Embryonic facial prominence (tissue), 1 donor: ENCODE measurements around the gene CRYBA2.

Source experiments
- DNase-seq: peaks from one replicate; pipeline ENCODE4 v3.0.0-alpha.2; 2016; ENCODE audit errors: extremely low spot score

The CRYBA2 gene

DNA sequence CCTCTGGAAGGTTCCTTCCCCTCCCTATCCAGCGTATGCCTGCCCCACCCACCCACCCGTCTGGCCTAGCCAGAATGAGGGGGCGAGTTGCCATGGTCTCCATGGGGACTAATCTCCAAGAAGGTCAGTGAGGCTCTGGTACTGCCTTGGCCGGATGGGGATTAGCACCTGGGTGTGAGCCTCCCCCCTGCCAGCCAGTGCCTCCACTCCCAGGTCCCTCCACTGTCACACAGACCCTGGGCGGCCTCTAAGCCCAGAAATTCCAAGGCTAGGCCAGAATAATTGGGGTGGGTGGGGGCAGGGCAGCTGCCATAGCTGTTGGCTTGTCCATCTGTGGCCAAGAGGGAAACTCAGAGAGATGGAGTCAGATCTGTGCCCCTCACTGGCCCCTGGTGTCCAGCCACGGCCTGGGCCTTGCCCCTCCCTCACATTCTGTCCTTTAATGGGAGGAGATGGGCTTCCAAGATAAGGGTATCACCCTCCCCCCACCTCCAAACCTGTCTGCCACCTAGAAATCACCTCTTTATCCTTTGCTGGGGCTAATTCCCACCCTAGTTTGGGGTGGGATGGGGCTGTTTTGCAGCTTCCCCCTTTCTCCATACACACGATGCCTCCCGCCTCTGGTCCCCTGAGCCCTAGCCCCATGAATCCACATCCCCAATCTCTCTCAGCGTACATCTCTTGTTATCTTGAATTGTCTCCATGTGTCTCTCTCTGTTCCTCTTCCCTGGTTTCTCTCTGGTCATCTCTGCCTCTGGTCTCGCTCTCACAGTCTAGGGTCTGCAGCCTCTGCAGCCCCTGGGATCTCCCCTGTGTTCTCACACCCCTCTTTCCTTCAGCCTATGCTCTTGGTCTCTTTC, 6.0 kb upstream of the CRYBA2 start:
- DNase-seq = no peak

GRCh38 chr2:218998414-218999002, 5.3 kb upstream of the CRYBA2 start:
- no peak for DNase-seq

DNA sequence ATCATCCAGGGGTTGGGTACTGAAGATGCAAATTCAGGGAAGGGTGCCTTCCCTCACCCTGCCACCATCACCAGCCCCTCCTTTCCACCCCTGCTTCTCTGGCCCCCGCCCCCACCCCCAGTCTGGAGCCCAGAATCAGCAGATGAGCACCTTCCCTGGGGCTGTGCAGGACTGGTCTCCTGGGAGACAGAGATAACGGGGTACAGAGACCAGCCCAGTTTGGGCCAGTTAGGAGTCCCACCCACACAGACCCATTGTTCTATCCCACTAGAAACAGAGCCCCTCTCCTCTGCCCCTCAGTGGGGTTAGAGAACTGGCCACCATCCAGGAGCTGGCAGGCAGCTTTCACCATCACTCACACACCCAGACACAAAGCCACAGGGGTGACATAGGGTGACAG, 4.5 kb upstream of the CRYBA2 start:
- DNase-seq = no peak

- no peak for DNase-seq
Measured at GRCh38 chr2:218996937-218997336, 3.7 kb upstream of the CRYBA2 start.

DNA sequence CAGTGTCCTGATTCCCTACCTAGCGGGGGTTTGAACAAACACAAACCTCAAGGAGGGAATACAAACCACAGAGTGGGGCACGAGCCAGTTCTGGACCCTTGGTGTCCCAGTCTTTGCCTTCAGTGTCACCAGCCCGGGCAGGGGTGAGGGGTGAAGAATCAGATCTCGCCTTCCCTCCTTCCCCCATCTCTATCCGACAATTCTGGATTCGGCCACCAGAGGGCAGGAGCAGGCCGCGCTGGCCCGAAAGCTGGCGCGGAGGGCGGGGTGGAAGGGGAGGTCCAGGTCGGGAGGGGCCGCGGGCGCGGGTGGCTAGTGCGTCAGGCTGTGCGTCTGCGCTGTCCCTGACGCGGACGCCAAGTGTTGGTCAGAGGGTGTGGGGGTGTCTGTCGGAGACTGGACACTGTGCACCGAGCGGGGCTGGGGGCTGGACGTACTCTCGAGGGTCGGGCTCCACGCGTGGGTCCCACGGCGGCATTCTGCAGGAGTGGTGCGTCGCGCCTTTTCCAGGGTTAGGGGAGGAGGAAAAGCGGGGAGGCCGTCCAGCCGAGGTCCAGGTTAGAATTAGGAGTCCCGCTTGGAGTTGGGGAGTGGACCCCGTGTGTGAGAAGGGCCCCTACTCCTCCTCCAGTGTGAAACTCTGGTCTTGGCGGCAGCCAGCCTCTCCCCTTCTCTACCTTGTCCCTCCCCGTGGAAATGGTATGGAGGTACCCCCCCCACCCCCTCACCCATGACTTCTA, 2.9 kb upstream of the CRYBA2 start:
- DNase-seq = no peak

DNA sequence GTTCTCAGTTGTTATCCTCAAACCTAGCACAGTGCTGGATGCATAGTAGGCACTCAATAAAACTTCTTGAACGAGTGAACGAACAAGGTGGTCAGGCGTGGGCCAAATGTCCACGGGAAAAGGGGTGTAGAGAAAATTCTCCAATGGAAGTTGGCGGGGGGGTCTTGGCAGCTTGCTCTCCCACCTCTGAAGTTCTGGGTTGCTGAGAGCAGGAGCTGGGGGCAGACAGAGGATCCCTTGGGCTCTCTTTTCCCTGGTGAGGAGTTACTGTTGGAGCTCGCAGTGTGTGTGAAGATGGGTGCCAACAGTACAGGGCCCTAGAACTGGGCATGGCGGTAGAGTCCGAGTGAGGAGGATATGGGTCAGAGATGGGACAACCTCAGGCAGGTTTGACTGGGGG, 2.3 kb upstream of the CRYBA2 start:
- DNase-seq = no peak

DNA sequence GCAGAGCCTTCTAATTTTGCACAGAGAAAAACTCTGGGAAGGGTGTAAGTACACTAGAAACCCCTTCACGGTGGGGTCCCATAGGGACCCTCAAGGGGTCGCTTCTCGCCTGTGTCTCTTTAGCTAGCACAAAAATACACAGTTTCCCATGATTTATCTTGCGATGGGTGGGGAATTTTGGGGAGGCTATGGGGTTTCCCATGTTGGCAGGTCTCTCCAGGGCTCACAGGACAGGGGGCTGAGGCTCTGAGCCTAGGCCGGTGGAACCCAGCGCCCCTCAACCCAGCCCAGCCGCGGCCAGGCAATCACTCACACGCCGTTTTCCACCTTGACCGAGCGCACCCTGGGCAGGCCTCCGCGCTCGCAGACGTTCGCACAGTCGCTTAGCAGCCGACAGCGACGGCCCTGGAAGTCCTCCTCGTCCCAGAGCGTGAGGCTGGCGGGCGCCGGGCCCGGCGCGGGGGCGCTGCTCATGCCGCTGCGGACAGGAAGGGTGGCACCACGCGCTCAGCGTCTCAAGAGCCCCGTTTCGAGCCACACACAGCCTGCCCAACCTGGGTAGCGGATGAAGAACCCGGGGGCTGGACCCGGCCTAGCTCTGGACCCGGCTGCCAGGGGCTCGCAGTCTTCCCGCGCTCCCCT, 398 bp downstream of the CRYBA2 start:
- DNase-seq = no peak

- no peak for DNase-seq
Measured at GRCh38 chr2:218992196-218992595, 1.0 kb downstream of the CRYBA2 start.

- no peak for DNase-seq
Measured at GRCh38 chr2:218991674-218992168, 1.5 kb downstream of the CRYBA2 start.

DNA sequence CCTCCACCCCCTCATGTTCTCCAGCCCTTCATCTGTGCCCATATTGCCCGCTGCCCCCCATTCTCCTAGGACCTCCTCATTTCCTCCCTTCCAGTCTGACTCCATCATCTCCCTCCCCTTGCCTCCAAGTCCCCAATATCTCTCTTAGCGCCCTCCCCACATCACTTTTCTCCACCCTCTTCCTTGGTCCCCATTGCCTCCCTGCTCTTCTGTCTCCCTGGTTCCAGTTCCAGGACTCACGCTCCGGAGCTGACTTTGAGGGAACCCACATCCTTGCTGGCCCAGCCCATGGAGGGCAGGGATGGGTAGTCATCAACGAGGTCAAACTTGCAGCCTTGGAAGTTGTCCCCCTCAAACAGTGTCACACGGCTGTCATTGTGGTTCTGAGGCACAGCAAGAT, 2.6 kb downstream of the CRYBA2 start:
- no peak for DNase-seq

DNA sequence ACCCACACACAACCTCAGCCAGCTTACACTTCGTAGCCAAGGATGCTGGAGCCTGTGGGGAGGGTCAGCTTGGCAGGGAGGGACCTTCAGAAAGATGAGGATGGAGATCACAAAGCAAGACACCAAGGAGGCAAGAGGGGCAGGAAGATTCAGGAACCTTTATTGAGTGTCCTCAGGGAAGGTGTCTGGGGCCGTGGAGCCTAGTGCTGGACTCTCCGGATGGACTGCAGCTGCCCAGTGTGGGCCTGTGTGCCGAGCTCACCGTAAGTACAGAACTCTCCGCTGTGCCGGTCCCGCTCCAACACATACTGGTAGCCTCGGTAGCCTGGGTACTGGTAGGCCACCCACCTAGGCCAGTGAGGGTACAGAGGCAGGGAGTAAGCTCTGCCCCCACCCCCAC, 3.2 kb downstream of the CRYBA2 start:
- DNase-seq = no peak

GRCh38 chr2:218988650-218989049, 4.6 kb downstream of the CRYBA2 start:
- DNase-seq = no peak

- no peak for DNase-seq
Measured at GRCh38 chr2:218988164-218988563, 5.1 kb downstream of the CRYBA2 start.

DNA sequence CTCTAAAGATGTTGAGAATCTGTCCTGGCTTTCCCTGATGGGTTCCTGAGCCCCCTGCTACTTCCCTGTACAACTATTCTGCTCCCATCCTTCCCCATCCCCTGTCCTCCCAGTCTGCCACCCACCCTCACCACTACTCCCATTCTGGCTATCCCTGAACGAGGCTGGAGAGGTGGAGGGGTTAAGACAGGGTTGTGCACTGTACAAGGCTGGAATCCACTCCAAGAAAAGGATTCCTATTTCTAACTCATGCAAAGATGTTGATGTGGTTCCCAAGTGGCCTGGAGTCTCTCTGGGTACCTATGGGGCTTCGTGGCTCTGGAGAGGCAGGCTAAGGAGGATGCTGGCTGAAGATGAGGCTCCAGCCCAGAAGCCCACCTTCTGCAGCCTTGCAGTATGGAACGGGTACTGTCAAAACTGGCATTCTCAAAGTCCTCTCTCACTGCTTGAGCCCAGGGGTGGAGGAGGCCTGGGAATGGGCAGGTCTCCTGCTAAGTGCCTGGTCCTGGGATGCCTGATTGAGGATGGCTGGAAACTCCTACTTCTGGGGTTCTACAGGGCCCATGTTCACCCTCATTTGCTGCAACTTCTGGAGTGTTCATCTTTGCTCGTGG, 7.0 kb downstream of the CRYBA2 start:
- no peak for DNase-seq

- no peak for DNase-seq
Measured at GRCh38 chr2:218985325-218986091, 7.7 kb downstream of the CRYBA2 start.

GRCh38 chr2:218985021-218985324, 8.2 kb downstream of the CRYBA2 start, which contains the start of gene FEV:
Gene FEV, minus strand, starts transcription at chr2:218985184. Its CDS starts 109 bp downstream, at chr2:218985075.
- no peak for DNase-seq

DNA sequence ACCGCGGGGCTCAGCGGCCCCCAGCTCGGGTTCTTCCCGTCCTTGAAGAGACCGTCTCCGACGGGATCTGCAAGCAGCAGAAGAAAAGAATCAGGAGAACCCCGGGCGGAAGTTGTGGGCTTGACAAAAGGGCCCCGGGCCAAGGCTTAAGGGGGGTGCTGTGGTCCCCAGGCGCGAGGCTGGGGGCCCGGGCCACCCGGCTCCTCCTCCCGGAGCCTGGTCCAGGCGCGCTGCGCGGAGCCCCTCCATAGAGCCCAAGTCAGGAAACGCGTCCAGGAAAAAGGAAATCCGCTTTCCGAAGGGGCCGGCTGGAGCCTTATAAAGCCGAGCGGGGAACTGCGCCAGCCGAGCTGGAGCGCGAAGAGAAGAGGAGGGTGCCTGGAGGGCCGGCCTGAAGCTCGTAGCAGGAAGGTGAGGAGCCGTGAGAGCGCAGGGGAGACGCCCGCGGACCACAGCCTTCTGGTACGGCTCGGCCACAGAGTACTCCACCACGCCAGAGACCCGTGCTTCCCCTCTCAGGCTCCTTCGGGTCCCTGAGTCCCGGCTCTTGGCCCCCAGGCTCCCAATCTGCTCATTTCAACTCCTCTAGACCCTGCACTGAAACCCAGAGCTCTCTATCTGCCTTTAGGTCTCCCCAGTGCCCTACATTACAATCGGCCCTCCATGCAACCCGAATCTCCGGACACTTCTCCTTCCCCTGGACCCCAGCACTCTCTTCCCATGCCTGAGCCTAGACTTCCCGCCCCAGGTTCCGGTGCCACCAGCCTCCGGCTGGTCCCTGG, 8.8 kb downstream of the CRYBA2 start:
- no peak for DNase-seq

GRCh38 chr2:218983934-218984238, 9.3 kb downstream of the CRYBA2 start:
- DNase-seq = no peak

- DNase-seq = no peak
Measured at GRCh38 chr2:218983263-218983933, 9.8 kb downstream of the CRYBA2 start.
